ENCODE data around the gene ZNF628. TPM values are rescaled to one million over a fixed set of nuclear protein-coding genes. Genes with fewer than 3 reads are reported as not detected.

Gene ZNF628
- total RNA-seq, 4 donors from 2014 or later = 7.4 to 22.3 (median 14.1) TPM

DNA sequence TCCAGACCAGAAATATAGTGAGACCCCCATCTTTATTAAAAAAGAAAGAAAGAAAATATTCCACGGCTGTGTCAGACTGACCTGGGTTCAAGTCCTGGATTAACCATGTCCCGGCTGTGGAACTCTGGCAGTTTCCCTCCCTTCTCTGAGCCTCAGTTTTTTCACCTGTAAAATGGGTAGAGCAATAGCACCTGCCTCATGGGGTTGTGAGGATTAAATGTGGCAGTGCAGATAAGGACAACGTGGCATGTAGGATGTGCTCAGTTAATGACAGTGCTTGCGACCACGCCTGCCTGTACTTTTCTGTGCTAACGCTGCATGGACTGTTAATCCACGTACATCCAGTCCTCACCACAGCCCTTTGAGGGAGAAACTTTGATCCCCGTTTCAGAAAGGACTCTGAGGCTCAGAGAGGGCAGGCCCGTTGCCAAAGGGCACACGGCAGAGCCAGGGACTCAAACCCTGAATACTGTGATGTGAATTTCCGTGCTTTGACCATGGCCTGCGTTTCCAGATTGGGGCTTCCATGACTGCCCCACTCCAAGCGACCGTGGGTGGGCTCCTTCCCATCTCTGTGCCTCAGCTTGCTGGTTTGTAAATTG, 44.4 kb downstream of the ZNF628 start:
- no peak for DNase-seq
- intact Hi-C loops (cut with DNase I; ENCODE audit: low total_unique reads) = no loop called here
- no peak for TF ChIP-seq POLR2A (IDR thresholded peaks at IDR 0.05)
- TF ChIP-seq, protein P1, sequence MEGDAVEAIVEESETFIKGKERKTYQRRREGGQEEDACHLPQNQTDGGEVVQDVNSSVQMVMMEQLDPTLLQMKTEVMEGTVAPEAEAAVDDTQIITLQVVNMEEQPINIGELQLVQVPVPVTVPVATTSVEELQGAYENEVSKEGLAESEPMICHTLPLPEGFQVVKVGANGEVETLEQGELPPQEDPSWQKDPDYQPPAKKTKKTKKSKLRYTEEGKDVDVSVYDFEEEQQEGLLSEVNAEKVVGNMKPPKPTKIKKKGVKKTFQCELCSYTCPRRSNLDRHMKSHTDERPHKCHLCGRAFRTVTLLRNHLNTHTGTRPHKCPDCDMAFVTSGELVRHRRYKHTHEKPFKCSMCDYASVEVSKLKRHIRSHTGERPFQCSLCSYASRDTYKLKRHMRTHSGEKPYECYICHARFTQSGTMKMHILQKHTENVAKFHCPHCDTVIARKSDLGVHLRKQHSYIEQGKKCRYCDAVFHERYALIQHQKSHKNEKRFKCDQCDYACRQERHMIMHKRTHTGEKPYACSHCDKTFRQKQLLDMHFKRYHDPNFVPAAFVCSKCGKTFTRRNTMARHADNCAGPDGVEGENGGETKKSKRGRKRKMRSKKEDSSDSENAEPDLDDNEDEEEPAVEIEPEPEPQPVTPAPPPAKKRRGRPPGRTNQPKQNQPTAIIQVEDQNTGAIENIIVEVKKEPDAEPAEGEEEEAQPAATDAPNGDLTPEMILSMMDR (IDR thresholded peaks at IDR 0.05 in 4 of 5, conservative IDR thresholded peaks at IDR 0.05 in 1 of 5) = no peak
- Histone ChIP-seq H3K27ac (peak overlapping the region; percentile 75 to 90 (median 86)), H3K4me1 (peaks cover 30 to 35% of the 10 kb centered on the region in 2 donors), H3K9me3 (no peaks in the 10 kb centered on the region), H3K4me3 (no peak overlapping the region), H3K36me3 (no peaks in the 10 kb centered on the region), H3K27me3 (no peaks in the 10 kb centered on the region)
- peak in 1 of 2 donors; percentile 2 for ATAC-seq
- in situ Hi-C loops (cut with MboI; ENCODE audit: low sequenced_read_pairs in 4 of 4) = no loop called here

DNA sequence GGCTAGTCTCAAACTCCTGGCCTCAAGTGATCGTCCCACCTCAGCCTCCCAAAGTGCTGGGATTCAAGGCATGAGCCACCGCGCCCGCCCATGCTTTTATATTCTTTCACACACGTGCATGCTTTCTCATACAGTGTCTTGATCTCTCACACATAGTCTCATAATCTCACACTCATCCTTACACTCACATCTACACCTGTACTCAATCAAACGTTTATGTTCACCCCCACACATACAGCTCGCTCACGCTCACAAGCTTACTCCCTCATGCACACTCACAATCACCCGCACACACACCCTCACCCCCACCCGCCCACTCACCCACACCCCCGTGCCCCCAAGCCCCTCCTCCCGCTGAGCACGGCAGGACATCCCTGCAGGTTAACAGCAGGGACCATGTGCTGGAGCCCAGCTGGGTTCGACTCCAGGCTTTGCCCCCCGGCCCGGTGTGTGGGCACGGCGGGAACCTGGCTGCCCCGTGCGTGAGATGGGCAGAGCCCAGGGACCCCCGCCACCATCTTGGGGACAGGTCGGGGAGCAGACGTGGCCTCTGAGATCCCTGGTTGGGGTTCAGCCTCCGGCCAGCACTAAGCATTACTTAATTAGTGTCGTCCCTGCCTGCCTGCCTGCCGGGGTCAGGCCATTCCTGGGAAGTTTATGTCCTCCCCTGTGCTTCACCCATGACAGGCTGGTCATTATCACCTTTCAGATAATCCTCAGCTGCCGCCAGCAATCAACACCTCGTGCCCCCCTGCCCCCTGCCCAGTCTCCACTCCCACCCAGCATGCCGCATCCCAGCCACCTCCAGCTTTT, 49.1 kb downstream of the ZNF628 start:
- peak in 1 of 2 donors; percentile 34 for ATAC-seq
- peak overlapping the region; percentile 69 to 80 (median 76) for H3K27ac ChIP-seq
- H3K9me3 ChIP-seq = no peaks in the 10 kb centered on the region
- DNase-seq = no peak
- peaks cover 32 to 37% of the 10 kb centered on the region in 2 donors for H3K4me1 ChIP-seq
- intact Hi-C loops (cut with DNase I; ENCODE audit: low total_unique reads) (no loop called here), in situ Hi-C loops (cut with MboI; ENCODE audit: low sequenced_read_pairs in 4 of 4) (no loop called here)
- H3K27me3 ChIP-seq = no peaks in the 10 kb centered on the region
- TF ChIP-seq, protein P1 (IDR thresholded peaks at IDR 0.05 in 4 of 5, conservative IDR thresholded peaks at IDR 0.05 in 1 of 5) = no peak
- TF ChIP-seq POLR2A (IDR thresholded peaks at IDR 0.05) = no peak
- H3K4me3 ChIP-seq = peak overlapping the region in 2 of 4 donors; percentile 4 to 22
- H3K36me3 ChIP-seq = no peaks in the 10 kb centered on the region

DNA sequence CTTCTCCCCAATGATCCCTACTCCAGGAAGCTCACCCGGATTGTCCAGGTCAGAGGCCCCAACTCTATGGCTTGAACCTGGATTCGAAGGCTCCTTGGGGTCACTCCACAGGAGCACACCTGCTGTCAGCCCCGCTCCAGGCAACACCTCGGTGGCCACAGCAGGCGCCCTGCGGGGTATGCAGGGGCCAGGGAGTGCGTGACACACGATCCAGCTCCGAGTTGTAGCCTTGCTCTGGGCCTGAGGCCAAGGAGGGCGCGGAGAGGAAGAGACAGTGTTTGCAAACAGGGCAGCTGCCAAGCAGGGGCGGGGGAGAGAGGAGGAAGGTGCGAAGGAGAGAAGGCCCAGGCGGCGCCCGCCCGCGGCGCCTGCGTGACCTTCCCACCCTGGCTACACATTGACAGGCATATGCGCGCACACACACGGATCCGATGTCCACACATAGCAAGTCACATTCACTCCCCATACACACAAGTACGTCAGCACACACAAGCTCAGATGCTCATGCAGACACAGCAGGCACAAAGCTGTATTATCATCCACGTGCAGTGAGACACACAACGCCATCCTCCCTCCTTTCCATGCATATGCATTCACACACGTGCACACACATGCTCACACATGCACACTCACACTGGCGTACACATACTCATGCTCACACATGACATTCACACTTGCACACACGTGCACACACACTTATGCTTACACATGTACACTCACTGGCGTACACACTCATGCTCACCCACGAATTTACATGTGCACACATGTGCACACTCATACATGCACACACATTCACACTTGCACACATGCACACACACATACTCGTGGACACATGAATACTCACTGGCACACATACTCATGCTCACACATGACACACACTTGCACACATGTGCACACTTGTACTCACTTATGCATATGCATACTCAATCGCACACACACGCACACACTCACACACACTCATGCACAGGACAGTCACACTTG, 50.1 kb downstream of the ZNF628 start:
- peak overlapping the region in 2 of 4 donors; percentile 4 to 22 for H3K4me3 ChIP-seq
- TF ChIP-seq POLR2A (IDR thresholded peaks at IDR 0.05) = no peak
- TF ChIP-seq, protein P1 (IDR thresholded peaks at IDR 0.05 in 4 of 5, conservative IDR thresholded peaks at IDR 0.05 in 1 of 5) = no peak
- ATAC-seq = peak; percentile 58 to 81
- H3K27me3 ChIP-seq = no peaks in the 10 kb centered on the region
- peak overlapping the region; percentile 69 to 80 (median 76) for H3K27ac ChIP-seq
- no peaks in the 10 kb centered on the region for H3K9me3 ChIP-seq
- intact Hi-C loops (cut with DNase I; ENCODE audit: low total_unique reads) (no loop called here), in situ Hi-C loops (cut with MboI; ENCODE audit: low sequenced_read_pairs in 4 of 4) (no loop called here)
- DNase-seq = peak; percentile 64 to 88
- H3K36me3 ChIP-seq = no peaks in the 10 kb centered on the region
- peaks cover 23 to 27% of the 10 kb centered on the region in 2 donors for H3K4me1 ChIP-seq

DNA sequence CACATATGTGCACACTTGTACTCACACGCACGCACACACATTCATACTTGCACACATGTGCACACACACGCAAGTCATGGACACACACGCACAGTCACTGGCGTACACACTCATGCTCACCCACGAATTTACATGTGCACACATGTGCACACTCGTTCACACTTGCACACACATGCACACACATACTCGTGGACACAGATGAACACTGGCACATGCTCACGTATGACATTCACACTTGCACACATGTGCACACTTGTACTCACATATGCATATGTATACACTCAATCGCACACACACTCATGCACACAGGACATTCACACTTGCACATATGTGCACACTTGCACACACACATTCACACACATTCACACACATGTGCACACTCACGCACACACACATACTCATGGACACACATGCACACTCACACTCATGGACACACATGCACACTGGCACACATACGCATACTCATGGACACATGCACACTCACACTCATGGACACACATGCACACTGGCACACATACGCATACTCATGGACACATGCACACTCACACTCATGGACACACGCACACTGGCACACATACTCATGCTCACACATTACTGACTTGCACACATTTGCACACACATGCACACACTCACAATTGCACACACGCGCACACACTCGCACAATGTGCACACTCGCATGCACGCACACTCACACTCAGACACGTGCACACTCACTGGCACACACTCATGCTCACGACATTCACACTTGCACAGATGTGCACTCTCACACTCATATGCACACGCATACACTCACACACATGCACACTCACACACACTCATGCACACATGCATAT, 51.0 kb downstream of the ZNF628 start:
- H3K27ac ChIP-seq = no peak overlapping the region
- H3K4me3 ChIP-seq = no peak overlapping the region
- ATAC-seq (no peak), DNase-seq (no peak)
- peaks cover 14 to 18% of the 10 kb centered on the region in 2 donors for H3K4me1 ChIP-seq
- no peak for TF ChIP-seq POLR2A (IDR thresholded peaks at IDR 0.05)
- TF ChIP-seq, protein P1 (IDR thresholded peaks at IDR 0.05 in 4 of 5, conservative IDR thresholded peaks at IDR 0.05 in 1 of 5) = no peak
- intact Hi-C loops (cut with DNase I; ENCODE audit: low total_unique reads) = no loop called here
- no peaks in the 10 kb centered on the region for H3K36me3 ChIP-seq
- no peaks in the 10 kb centered on the region for H3K27me3 ChIP-seq
- in situ Hi-C loops (cut with MboI; ENCODE audit: low sequenced_read_pairs in 4 of 4) = no loop called here
- H3K9me3 ChIP-seq = no peaks in the 10 kb centered on the region

All from gastrocnemius medialis (tissue), 4 donors.